GM23338 (cell line): Measurements from ENCODE around the gene AFAP1. TPM values are rescaled to one million over a fixed set of nuclear protein-coding genes. Genes with fewer than 3 reads are reported as not detected.

Experiments used
- ATAC-seq: fragments of 200-7000 bp; cut with Tn5 transposase; 3 replicates; pipeline ENCODE4 v1.9.1; 2020
- DNase-seq: peaks from one replicate; pipeline ENCODE4 v3.0.0-alpha.2; 2015; ENCODE audit warnings: low spot score
- H2AFZ ChIP-seq: fragments of 200-600 bp; sonication (generic); 2 replicates; pipeline ENCODE4 v1.8.0; 2016; ENCODE audit warnings: antibody characterized with exemption, mild to moderate bottlenecking, moderate library complexity
- H3F3A ChIP-seq: fragments of 200-600 bp; sonication (generic); replicated peaks from 2 replicates; pipeline ENCODE4 v1.8.0; 2017; ENCODE audit warnings: antibody characterized with exemption, mixed run types, low read depth
- H3K27ac ChIP-seq: fragments of 200-600 bp; sonication (generic); 2 replicates; pipeline ENCODE4 v1.6.1; 2016; ENCODE audit warnings: low read depth
- H3K27me3 ChIP-seq: fragments of 200-600 bp; sonication (generic); 2 replicates; pipeline ENCODE4 v1.8.0; 2016; ENCODE audit warnings: mild to moderate bottlenecking, mixed run types, moderate library complexity; ENCODE audit not compliant: insufficient read depth
- H3K36me3 ChIP-seq: fragments of 200-600 bp; sonication (generic); 2 replicates; pipeline ENCODE4 v1.8.0; 2016; ENCODE audit warnings: mild to moderate bottlenecking; ENCODE audit not compliant: insufficient read depth
- H3K4me1 ChIP-seq: fragments of 200-600 bp; sonication (generic); 2 replicates; pipeline ENCODE4 v1.8.0; 2016; ENCODE audit warnings: mild to moderate bottlenecking, moderate library complexity; ENCODE audit not compliant: insufficient read depth
- H3K4me2 ChIP-seq: fragments of 200-600 bp; sonication (generic); 2 replicates; pipeline ENCODE4 v1.7.1; 2017; ENCODE audit warnings: mixed run types
- H3K4me3 ChIP-seq: fragments of 200-600 bp; sonication (generic); 2 replicates; pipeline ENCODE4 v1.6.1; 2016; ENCODE audit warnings: mixed run types
- H3K79me2 ChIP-seq: fragments of 200-600 bp; sonication (generic); replicated peaks from 2 replicates; pipeline ENCODE4 v1.8.0; 2017; ENCODE audit warnings: mild to moderate bottlenecking; ENCODE audit not compliant: insufficient read depth
- H3K9me2 ChIP-seq: fragments of 200-600 bp; sonication (generic); 2 replicates; pipeline ENCODE4 v1.8.0; 2017; ENCODE audit not compliant: insufficient read depth
- H4K20me1 ChIP-seq: fragments of 200-600 bp; sonication (generic); replicated peaks from 2 replicates; pipeline ENCODE4 v1.8.0; 2017; ENCODE audit warnings: mild to moderate bottlenecking; ENCODE audit not compliant: insufficient read depth
- H3K27ac Mint-ChIP-seq: 2 replicates; pipeline ENCODE4 v1.8.0; 2020; ENCODE audit warnings: inconsistent platforms, mild to moderate bottlenecking, moderate library complexity, mixed read lengths
- H3K27me3 Mint-ChIP-seq: 3 replicates; pipeline ENCODE4 v1.8.0; 2022; ENCODE audit warnings: low read depth, mild to moderate bottlenecking, moderate library complexity, mixed read lengths, inconsistent platforms; ENCODE audit not compliant: insufficient read depth, poor library complexity
- H3K36me3 Mint-ChIP-seq: 3 replicates; pipeline ENCODE4 v1.8.0; 2021; ENCODE audit warnings: low read depth, mild to moderate bottlenecking, inconsistent platforms, moderate library complexity, mixed read lengths
- H3K4me1 Mint-ChIP-seq: 3 replicates; pipeline ENCODE4 v1.8.0; 2020; ENCODE audit warnings: mild to moderate bottlenecking, inconsistent platforms, mixed read lengths
- H3K4me3 Mint-ChIP-seq: 3 replicates; pipeline ENCODE4 v1.8.0; 2021; ENCODE audit warnings: moderate library complexity, mild to moderate bottlenecking, inconsistent platforms, mixed read lengths
- H3K9me3 Mint-ChIP-seq: 3 replicates; pipeline ENCODE4 v1.8.0; 2020; ENCODE audit warnings: moderate library complexity, mild to moderate bottlenecking, inconsistent platforms, mixed read lengths
- CREB1 ChIP-seq: fragments of 250-450 bp; sonication (Bioruptor Pico); IDR thresholded peaks from 2 replicates; pipeline ENCODE4 v1.5.0; 2020; ENCODE audit warnings: low read depth, mild to moderate bottlenecking, moderate library complexity
- CTCF ChIP-seq, 2 experiments: fragments of 200-600 bp in 1 of 2; sonication (generic) in 1 of 2; conservative IDR thresholded peaks; 2 replicates each; pipeline versions ENCODE4 v1.5.1 to v1.6.1; 2016 to 2017; ENCODE audit warnings: antibody characterized with exemption in 2 of 2, low read depth in 2 of 2, mild to moderate bottlenecking in 2 of 2, moderate library complexity in 1 of 2
- ETS1 ChIP-seq: IDR thresholded peaks from 2 replicates; pipeline ENCODE4 v1.6.1; 2016; ENCODE audit warnings: antibody characterized with exemption
- EZH2 ChIP-seq: fragments of 200-600 bp; sonication (generic); IDR thresholded peaks from one replicate; pipeline ENCODE4 v1.8.0; 2017; ENCODE audit warnings: antibody characterized with exemption, mild to moderate bottlenecking, low read depth; ENCODE audit not compliant: unreplicated experiment
- EZH2phosphoT487 ChIP-seq: fragments of 200-600 bp; sonication (generic); IDR thresholded peaks from one replicate; pipeline ENCODE4 v1.8.1; 2018; ENCODE audit warnings: antibody characterized with exemption; ENCODE audit not compliant: unreplicated experiment
- JUNB ChIP-seq: IDR thresholded peaks from one replicate; pipeline ENCODE4 v1.6.1; 2016; ENCODE audit warnings: antibody characterized with exemption; ENCODE audit not compliant: unreplicated experiment
- NANOG ChIP-seq: IDR thresholded peaks from 2 replicates; pipeline ENCODE4 v1.6.1; 2016; ENCODE audit warnings: antibody characterized with exemption, borderline replicate concordance
- POLR2AphosphoS5 ChIP-seq: IDR thresholded peaks from 2 replicates; pipeline ENCODE4 v1.6.1; 2016; ENCODE audit warnings: antibody characterized with exemption, low read depth
- STAT1 ChIP-seq: IDR thresholded peaks from one replicate; pipeline ENCODE4 v1.6.1; 2016; ENCODE audit warnings: antibody characterized with exemption; ENCODE audit not compliant: unreplicated experiment
- ZNF114 ChIP-seq: fragments of 250-450 bp; sonication (Bioruptor Pico); IDR thresholded peaks from 2 replicates; pipeline ENCODE4 v1.5.0; 2020; ENCODE audit warnings: mild to moderate bottlenecking, moderate library complexity
- ZNF331 ChIP-seq: fragments of 250-450 bp; sonication (Bioruptor Pico); IDR thresholded peaks from 2 replicates; pipeline ENCODE4 v1.5.0; 2020; ENCODE audit warnings: low read depth, mild to moderate bottlenecking, moderate library complexity
- ZNF462 ChIP-seq: fragments of 250-450 bp; sonication (Bioruptor Pico); IDR thresholded peaks from 2 replicates; pipeline ENCODE4 v1.5.0; 2020; ENCODE audit warnings: mild to moderate bottlenecking, moderate library complexity
- polyA plus RNA-seq: library from polyadenylated mRNA; unstranded; fragments of >200 nt; fragmentation: Nextera tagmentation; extraction: Ambion mirVana; gene quantifications from 2 replicates; pipeline ENCODE4 v1.2.1, GENCODE V29; 2016
- total RNA-seq: library from RNA; depleted of rRNA; stranded (reverse); fragments of >200 nt; shearing (Covaris generic); gene quantifications from 2 replicates; pipeline ENCODE4 v1.2.3, GENCODE V29; 2014
- TF ChIP-seq, protein P1 (sequence below): IDR thresholded peaks from one replicate; pipeline ENCODE4 v1.6.1; 2018; ENCODE audit warnings: antibody characterized with exemption; ENCODE audit not compliant: unreplicated experiment

The AFAP1 gene
- total and polyA plus RNA-seq, 2 experiments from 2014 or later, result 6.5 to 21.5 TPM

DNA sequence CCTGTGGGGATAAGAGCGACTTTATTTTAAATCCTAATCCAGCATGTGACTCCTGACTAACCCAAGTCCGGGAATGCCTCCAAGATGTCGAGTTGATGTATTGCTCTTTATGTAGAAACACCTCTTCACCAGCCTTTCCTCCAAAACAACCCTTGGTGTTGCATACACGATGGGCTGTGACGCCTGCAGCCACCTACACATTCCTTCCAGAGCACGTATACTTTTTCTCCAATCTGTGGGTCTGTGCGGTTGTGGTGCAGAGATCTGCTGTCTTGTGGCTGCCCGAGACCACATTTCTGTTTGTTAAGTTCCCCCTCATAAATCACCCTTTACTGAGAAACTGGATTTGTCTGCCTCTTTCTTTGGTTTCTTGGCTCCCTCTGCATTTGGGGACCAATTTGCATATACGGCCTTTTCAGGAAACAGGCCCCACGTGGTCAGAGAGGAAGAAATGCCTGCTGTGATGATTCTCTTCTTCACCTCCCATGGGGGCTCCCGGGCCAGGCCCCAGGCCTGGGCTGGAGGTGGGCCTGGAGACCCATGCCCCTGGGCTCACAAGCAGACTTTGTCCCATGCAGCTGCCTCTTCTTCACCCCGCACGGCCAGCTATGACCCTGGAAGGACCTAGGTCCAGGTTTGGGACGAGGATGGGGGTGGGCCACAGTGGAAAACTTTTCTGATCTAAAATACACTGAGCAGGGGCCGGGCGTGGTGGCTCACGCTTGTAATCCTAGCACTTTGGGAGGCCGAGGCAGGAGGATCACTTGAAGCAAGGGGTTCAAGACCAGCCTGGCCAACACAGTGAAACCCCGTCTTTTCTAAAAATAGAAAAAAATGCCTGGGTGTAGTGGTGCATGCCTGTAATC is 21.4 kb upstream of the AFAP1 start:
- peak overlapping the region; percentile 93 for H2AFZ ChIP-seq
- no peak overlapping the region for H3K27ac Mint-ChIP-seq

More for the DNA sequence above, 21.4 kb upstream of the AFAP1 start:
- H3K9me2 ChIP-seq, result no peaks in the 10 kb centered on the region
- Mint-ChIP-seq H3K4me3 (no peak overlapping the region), H3K9me3 (no peaks in the 10 kb centered on the region), H3K27me3 (peaks cover 3% of the 10 kb centered on the region), H3K36me3 (no peaks in the 10 kb centered on the region), H3K4me1 (peaks cover 24% of the 10 kb centered on the region)
- H3F3A ChIP-seq, result 0 out of 2 replicates have a peak, but pooled peaks cover 6% of the 10 kb centered on the region
- H4K20me1 ChIP-seq, result no peaks in the 10 kb centered on the region; the same call in 1 of the 2 replicates
- DNase-seq (no peak), ATAC-seq (no peak)
- no peak overlapping the region for H3K27ac ChIP-seq
- peak overlapping the region; percentile 53; the same call in 1 of the 2 replicates for H3K4me2 ChIP-seq
- no peaks in the 10 kb centered on the region for H3K27me3 ChIP-seq
- peaks cover 17% of the 10 kb centered on the region for H3K4me1 ChIP-seq
- TF ChIP-seq STAT1 (no peak), ZNF331 (no peak), CTCF (conservative IDR thresholded peaks at IDR 0.05; ENCODE audit: low read depth in 2 of 2) (no peak), CREB1 (CRISPR knock-in tag) (no peak), ETS1 (no peak), POLR2AphosphoS5 (no peak), JUNB (no peak), EZH2 (no peak), ZNF114 (CRISPR knock-in tag) (no peak), NANOG (no peak), EZH2phosphoT487 (no peak), ZNF462 (CRISPR knock-in tag) (no peak)
- TF ChIP-seq, protein P1, sequence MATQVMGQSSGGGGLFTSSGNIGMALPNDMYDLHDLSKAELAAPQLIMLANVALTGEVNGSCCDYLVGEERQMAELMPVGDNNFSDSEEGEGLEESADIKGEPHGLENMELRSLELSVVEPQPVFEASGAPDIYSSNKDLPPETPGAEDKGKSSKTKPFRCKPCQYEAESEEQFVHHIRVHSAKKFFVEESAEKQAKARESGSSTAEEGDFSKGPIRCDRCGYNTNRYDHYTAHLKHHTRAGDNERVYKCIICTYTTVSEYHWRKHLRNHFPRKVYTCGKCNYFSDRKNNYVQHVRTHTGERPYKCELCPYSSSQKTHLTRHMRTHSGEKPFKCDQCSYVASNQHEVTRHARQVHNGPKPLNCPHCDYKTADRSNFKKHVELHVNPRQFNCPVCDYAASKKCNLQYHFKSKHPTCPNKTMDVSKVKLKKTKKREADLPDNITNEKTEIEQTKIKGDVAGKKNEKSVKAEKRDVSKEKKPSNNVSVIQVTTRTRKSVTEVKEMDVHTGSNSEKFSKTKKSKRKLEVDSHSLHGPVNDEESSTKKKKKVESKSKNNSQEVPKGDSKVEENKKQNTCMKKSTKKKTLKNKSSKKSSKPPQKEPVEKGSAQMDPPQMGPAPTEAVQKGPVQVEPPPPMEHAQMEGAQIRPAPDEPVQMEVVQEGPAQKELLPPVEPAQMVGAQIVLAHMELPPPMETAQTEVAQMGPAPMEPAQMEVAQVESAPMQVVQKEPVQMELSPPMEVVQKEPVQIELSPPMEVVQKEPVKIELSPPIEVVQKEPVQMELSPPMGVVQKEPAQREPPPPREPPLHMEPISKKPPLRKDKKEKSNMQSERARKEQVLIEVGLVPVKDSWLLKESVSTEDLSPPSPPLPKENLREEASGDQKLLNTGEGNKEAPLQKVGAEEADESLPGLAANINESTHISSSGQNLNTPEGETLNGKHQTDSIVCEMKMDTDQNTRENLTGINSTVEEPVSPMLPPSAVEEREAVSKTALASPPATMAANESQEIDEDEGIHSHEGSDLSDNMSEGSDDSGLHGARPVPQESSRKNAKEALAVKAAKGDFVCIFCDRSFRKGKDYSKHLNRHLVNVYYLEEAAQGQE, result no peak
- H3K4me3 ChIP-seq, result no peak overlapping the region
- H3K36me3 ChIP-seq, result no peaks in the 10 kb centered on the region
- no peaks in the 10 kb centered on the region for H3K79me2 ChIP-seq
